Measurements from ENCODE around the gene IL1RAP.

DNA sequence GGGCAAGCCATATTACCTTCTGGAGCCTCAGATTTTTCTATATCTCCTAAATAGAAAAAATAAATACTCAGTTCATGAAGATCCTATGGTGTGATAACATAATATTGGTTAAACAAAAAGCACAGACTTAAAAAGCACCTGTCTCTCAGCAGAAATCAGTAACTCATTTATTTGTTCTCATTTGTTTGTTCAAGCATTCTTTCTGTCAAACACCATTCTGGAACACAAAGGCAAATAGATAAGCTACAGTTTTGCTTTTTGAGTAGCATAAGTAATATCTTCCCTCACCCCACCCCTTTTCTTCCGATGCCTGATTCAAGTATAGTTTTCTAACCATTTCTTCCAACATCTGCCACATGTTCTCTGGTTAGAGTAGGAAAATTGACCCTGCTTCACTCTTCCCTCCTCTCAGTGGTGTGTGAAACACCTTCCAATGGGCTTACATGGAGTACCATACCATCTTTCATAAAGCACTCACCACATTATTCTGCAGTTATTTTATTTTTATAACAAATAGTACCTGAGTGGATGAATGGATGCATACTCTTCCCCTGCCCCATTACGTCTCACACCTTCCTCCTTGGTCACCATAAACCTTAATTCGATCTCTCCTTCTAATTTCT, 8.4 kb upstream of the IL1RAP start:
- TF ChIP-seq, protein P1, sequence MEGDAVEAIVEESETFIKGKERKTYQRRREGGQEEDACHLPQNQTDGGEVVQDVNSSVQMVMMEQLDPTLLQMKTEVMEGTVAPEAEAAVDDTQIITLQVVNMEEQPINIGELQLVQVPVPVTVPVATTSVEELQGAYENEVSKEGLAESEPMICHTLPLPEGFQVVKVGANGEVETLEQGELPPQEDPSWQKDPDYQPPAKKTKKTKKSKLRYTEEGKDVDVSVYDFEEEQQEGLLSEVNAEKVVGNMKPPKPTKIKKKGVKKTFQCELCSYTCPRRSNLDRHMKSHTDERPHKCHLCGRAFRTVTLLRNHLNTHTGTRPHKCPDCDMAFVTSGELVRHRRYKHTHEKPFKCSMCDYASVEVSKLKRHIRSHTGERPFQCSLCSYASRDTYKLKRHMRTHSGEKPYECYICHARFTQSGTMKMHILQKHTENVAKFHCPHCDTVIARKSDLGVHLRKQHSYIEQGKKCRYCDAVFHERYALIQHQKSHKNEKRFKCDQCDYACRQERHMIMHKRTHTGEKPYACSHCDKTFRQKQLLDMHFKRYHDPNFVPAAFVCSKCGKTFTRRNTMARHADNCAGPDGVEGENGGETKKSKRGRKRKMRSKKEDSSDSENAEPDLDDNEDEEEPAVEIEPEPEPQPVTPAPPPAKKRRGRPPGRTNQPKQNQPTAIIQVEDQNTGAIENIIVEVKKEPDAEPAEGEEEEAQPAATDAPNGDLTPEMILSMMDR (IDR thresholded peaks at IDR 0.05): no peak
- TF ChIP-seq POLR2A (IDR thresholded peaks at IDR 0.05): no peak

Measured in body of pancreas (tissue), 4 donors.